ENCODE results near the gene STRA6. TPM values are rescaled to one million over a fixed set of nuclear protein-coding genes. Genes with fewer than 3 reads are reported as not detected.

The STRA6 gene
- total RNA-seq, 4 donors from 2014 or later: 0.12 TPM; not detected in 3

DNA sequence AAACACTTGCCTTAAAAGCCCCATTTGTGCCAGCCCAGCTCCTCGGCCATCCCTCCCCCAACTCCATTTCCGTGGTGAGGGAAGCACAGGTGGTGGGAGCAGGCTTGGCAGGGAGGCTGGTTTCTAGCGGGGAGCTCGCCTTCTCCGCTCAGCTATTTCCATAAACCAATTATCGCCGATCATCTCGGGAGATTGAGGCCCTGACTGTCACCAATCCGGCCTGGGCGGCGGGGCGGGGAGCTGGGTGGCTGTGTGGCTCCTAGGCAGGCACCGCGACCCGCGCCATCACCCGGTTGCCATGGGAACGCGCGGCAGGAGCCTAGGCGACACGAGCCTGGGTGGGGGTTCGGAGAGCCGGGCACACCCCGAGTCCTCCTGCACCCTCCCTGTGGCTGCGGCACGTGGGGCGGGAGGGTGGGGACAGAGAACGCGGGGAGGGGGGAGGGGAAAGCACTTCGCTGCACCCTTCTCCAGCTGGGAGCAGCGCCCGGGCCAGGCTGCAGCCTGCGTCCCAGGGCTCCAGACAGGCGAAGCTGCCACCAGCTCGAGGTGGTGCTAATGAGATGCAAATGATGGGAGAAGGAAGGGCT, 42.9 kb upstream of the STRA6 start:
- peak overlapping the region in 1 of 2 donors; percentile 24 for H3K4me3 ChIP-seq
- no peaks in the 10 kb centered on the region for H3K36me3 ChIP-seq
- H3K4me1 ChIP-seq: peaks cover 0 to 44% (median 15%) of the 10 kb centered on the region in 3 donors
- no peaks in the 10 kb centered on the region for H3K9me3 ChIP-seq
- no peak overlapping the region for H3K27ac ChIP-seq
- WGBS, 2 donors (ENCODE audit: low coverage in 1 of 2): no CpG with 5 or more reads among the region's 36 CpGs
- TF ChIP-seq, protein P1, sequence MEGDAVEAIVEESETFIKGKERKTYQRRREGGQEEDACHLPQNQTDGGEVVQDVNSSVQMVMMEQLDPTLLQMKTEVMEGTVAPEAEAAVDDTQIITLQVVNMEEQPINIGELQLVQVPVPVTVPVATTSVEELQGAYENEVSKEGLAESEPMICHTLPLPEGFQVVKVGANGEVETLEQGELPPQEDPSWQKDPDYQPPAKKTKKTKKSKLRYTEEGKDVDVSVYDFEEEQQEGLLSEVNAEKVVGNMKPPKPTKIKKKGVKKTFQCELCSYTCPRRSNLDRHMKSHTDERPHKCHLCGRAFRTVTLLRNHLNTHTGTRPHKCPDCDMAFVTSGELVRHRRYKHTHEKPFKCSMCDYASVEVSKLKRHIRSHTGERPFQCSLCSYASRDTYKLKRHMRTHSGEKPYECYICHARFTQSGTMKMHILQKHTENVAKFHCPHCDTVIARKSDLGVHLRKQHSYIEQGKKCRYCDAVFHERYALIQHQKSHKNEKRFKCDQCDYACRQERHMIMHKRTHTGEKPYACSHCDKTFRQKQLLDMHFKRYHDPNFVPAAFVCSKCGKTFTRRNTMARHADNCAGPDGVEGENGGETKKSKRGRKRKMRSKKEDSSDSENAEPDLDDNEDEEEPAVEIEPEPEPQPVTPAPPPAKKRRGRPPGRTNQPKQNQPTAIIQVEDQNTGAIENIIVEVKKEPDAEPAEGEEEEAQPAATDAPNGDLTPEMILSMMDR (IDR thresholded peaks at IDR 0.05): no peak
- TF ChIP-seq POLR2A (IDR thresholded peaks at IDR 0.05): no peak
- no peak for TF ChIP-seq EP300 (IDR thresholded peaks at IDR 0.05)
- no peak for TF ChIP-seq POLR2AphosphoS5 (IDR thresholded peaks at IDR 0.05)
- peaks cover 28% of the 10 kb centered on the region for H3K27me3 ChIP-seq
- ATAC-seq: no peak

DNA sequence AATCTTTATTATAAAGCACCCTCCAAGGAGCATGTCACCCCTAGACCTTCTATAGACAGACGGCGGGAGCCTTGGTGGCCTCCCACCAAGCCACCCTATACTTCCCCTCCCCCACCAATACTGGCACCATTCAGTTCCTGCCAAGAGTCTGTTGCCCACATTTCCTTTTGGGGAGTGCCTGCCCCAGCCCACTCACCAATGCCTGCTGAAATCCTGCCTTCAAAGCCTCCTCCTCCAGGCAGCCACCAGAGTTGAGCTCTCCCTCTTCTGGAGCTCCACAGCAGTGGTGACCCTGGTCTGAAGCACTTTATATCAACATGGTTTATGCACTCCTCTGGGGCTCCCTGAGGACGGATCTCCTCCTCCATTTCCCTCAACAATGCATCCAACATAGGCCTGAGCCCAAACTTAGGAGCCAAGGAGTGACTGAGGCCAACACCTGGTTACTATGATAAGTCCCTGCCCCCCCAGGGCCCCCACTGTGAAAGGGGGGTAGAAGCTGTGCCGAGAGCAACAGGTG, 42.3 kb upstream of the STRA6 start:
- WGBS, 2 donors (ENCODE audit: low coverage in 1 of 2): 83 to 100% methylated on average over 1 to 2 of the region's 4 CpGs
- peaks cover 28% of the 10 kb centered on the region for H3K27me3 ChIP-seq
- no peak for ATAC-seq
- H3K4me1 ChIP-seq: peaks cover 0 to 46% (median 20%) of the 10 kb centered on the region in 3 donors
- H3K36me3 ChIP-seq: no peaks in the 10 kb centered on the region
- H3K9me3 ChIP-seq: no peaks in the 10 kb centered on the region
- H3K27ac ChIP-seq: no peak overlapping the region
- TF ChIP-seq, protein P1 (IDR thresholded peaks at IDR 0.05): no peak
- TF ChIP-seq POLR2AphosphoS5 (IDR thresholded peaks at IDR 0.05) (no peak), EP300 (IDR thresholded peaks at IDR 0.05) (no peak), POLR2A (IDR thresholded peaks at IDR 0.05) (no peak)
- no peak overlapping the region for H3K4me3 ChIP-seq

DNA sequence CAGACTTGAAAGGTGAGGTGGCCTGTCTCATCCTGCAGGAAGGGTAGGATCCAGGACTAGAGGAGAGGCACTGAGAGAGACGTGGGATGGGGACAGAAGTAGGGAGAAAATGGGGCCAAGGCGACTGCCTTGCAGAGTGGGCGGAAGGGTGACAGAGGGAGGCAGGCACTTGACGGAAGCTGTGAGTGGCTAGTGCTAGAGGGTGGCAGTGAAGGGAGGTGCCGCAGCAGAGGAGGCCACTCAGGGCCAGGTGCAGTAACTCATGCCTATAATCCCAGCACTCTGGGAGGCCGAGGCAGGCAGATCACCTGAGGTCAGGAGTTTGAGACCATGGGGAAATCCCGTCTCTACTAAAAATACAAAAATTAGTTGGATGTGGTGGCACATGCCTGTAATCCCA, 40.8 kb upstream of the STRA6 start:
- H3K4me1 ChIP-seq: peaks cover 0 to 56% (median 24%) of the 10 kb centered on the region in 3 donors
- peaks cover 28% of the 10 kb centered on the region for H3K27me3 ChIP-seq
- no peak overlapping the region for H3K4me3 ChIP-seq
- no peaks in the 10 kb centered on the region for H3K36me3 ChIP-seq
- ATAC-seq: no peak
- TF ChIP-seq POLR2A (IDR thresholded peaks at IDR 0.05) (no peak), POLR2AphosphoS5 (IDR thresholded peaks at IDR 0.05) (no peak), EP300 (IDR thresholded peaks at IDR 0.05) (no peak)
- TF ChIP-seq, protein P1 (IDR thresholded peaks at IDR 0.05): no peak
- WGBS, 2 donors (ENCODE audit: low coverage in 1 of 2): 83 to 87% methylated on average over 2 to 6 of the region's 7 CpGs
- H3K27ac ChIP-seq: no peak overlapping the region
- no peaks in the 10 kb centered on the region for H3K9me3 ChIP-seq

DNA sequence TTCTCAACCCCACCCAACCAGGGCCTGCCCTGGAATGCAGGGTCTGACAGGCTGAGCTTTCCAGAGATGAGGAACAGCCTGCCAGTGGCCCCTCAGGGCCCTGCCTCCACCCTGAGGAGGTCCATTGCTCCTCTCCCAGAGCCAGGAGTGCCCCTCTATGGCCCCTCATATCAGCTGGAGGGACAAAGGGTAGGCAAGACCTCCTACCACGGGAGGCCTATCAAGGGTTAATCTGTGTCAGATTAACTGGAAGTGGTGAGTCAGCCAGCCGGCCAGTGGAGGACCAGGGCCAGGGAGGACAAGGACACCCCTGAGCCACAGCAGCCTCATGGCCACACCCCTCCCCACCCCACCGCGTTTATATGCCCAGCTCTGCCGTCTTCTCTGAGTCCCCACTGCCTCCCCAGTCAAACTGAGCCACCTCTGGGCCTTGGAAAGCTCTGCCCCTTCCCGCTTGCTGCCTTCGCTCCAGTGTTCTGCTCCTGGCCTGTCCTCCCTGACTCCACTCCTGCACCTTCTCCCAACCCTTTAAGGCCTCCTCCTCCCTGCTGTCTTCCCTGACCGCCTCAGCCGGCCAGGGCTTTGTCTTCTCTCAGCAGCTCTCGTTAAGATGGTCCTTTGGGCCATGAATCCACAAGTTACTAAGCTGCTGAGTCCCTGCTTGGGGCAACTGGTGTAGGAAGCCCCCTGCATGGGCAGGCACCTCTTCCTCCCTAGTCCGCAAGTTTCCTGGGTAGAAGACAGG, 40.0 kb upstream of the STRA6 start:
- ATAC-seq: no peak
- 63% methylated on average over 3 of the region's 11 CpGs for WGBS, 2 donors (ENCODE audit: low coverage in 1 of 2)
- H3K9me3 ChIP-seq: no peaks in the 10 kb centered on the region
- H3K27ac ChIP-seq: no peak overlapping the region
- H3K27me3 ChIP-seq: peaks cover 28% of the 10 kb centered on the region
- H3K36me3 ChIP-seq: no peaks in the 10 kb centered on the region
- no peak for TF ChIP-seq POLR2A (IDR thresholded peaks at IDR 0.05)
- TF ChIP-seq, protein P1 (IDR thresholded peaks at IDR 0.05): no peak
- H3K4me1 ChIP-seq: peaks cover 0 to 56% (median 24%) of the 10 kb centered on the region in 3 donors
- H3K4me3 ChIP-seq: no peak overlapping the region
